Left forelimb (tissue), 1 donor: ENCODE results near the gene CASK.
"Not testable (repeated sequence)": the region's sequence is repeated elsewhere in the genome, so short reads cannot be mapped to it uniquely, and the experiment has no call there.

Experiments
- DNase-seq: peaks from one replicate; pipeline ENCODE4 v3.0.0-alpha.2; 2018; ENCODE audit warnings: low spot score

The CASK gene

DNA sequence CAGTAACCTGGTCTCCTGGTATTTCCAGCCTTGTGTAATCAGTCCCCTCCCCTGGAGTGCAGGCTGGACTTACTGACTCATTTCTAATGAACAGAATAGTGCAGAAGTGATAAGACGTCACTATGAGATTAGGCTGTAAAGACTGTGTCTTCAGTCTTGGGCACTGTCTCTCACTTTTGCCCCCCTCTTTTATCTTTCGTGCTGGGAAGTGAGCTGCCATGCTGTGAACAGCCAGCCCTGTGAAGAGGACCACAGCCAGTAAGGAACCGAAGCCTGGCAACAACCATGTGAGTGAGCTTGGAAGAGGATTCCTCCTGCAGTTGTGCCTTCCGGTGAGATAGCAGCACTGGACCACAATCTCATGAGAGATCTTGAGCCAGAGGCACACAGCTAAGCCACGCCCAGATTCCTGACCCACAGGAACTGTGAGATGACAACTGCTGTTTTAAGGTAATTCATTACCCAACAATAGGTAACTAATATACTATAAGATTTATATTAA, 302.1 kb downstream of the CASK start:
- no peak for DNase-seq

DNA sequence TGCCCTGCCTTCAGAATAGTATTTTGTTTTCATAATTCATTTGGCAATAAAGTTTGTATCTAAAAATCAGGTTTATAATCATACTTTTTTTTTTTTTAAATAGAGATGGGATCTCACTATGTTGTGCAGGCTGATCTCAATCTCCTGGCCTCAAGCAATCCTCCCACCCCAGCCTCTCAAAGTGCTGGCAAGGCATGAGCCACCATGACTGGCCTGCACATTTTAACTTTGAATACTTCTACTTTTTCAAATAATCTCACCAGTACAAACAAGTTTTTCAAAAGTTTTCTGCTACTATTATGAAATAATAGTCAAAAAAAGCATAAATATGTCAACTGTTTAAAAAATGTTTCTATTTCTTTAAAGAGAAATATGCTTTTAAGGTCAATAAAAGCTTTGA, 304.1 kb downstream of the CASK start:
- DNase-seq, result no peak

- no peak for DNase-seq
Observed at GRCh38 chrX:41616935-41617334, 306.4 kb downstream of the CASK start.

GRCh38 chrX:41616255-41616654, 307.1 kb downstream of the CASK start:
- DNase-seq, result no peak

GRCh38 chrX:41608244-41608643, 315.1 kb downstream of the CASK start:
- DNase-seq, result no peak

- no peak for DNase-seq
Observed at GRCh38 chrX:41607264-41607832, 316.0 kb downstream of the CASK start.

DNA sequence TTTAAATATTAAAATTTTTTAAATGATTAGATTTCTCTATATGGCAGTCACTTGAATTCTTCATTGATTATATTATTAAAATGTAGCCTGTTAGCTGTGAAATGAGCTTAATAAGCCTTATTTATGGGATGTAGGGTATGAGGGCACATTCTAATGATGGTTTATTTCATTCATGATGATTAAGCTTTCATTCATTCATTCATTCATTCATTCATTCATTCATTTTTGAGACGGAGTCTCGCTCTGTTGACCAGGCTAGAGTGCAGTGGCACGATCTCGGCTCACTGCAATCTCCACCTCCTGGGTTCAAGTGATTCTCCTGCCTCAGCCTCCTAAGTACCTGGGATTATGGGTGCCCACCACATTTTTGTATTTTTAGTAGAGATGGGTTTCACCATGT, 317.3 kb downstream of the CASK start:
- not testable (repeated sequence) for DNase-seq

GRCh38 chrX:41604766-41605543, 318.4 kb downstream of the CASK start:
- DNase-seq, result no peak

DNA sequence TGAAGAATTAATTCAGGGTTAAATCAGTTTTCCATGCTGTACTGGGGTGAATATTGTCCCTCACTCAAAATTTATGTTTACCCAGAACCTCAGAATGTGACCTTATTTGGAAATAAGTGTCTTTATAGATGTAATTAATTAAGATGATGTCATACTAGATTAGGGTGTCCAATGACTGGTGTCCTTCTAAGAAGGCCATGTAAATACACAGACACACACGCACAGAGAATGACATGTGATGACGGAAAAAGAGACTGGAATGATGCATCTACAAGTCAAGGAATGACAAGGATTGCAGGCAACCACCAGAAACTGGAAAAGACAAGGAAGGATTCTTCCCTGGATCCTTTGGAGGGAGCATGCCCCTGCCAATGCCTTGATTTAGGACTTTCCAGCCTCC, 319.2 kb downstream of the CASK start:
- no peak for DNase-seq

DNA sequence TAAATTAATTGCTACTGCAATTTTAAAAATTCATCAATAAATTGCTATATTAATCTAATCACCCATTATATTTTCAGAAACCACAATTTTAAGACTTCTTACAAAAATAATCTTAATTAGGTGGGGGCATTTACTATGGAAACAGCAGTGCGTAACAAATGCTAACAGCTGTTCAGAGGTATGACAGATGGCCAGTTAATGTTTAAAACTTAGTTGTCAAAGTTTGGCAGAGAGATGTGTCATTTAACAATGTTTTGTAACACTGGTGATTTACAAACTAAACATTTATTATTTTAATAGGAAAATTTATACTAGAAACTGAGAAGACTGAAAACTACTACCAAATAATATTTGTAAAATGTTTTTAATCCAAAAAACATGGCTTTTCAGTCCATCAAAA, 319.8 kb downstream of the CASK start:
- no peak for DNase-seq

DNA sequence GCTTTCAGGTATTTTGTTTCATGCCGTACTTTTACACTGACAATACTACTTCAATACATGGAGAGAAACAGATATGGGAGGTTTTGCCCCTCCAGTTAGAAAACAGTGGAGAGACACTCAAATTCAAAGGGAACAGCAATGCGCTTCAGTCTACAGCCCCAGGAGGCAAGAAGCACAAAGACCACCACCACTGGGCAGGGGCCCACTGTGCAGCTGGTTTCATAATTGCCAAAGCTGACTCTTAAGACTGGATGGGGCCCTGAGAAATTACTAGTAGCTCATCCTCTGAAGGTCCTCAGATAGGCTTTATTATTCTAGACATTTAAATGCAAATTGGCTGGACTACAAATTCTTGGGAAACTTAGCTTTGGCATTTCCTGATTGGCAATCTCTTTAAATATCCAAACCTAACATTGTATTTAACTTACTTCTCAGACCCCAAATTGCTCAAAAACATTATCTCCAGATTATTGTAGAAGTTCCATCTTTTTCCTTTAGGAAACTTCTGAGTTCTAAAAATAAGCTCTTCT, 320.5 kb downstream of the CASK start:
- DNase-seq, result no peak

- DNase-seq, result no peak
Observed at GRCh38 chrX:41600291-41600690, 323.1 kb downstream of the CASK start.

DNA sequence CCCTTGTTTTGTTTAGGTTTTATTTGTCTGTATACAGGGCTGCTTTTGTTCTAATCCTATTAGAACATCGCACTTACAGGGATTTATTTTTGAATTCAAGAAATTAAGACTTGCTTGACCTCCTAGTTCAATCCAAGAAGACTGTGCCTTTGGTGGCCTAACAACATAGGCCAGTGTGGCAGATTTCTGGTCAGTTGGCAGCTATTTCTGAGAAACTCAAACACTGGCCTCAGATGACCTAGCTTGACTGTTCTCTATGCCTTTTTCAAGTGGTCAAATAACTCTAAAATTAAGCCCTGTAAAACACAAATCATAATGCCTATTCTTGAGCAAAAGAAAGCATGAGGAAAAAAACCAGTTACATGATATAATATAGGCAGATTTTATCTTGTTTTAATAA, 323.8 kb downstream of the CASK start:
- DNase-seq, result no peak

DNA sequence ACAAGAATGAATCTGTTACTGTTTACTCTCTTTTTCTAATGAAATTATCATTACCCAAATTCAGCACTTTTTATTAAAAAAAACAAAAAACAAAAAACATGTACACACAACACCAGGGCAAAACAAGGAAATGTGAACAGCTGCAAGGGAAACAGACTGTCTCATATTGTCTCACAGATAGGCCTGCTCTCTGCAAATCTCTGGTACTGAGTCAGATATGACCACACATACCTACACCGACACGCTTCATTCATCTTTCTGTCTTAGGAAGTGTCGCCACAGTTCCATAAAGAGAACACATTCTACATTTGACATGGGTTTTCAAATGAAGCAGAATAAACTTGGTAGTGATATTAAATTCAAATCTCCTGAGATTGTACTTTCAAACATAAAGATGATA, 326.8 kb downstream of the CASK start:
- no peak for DNase-seq

DNA sequence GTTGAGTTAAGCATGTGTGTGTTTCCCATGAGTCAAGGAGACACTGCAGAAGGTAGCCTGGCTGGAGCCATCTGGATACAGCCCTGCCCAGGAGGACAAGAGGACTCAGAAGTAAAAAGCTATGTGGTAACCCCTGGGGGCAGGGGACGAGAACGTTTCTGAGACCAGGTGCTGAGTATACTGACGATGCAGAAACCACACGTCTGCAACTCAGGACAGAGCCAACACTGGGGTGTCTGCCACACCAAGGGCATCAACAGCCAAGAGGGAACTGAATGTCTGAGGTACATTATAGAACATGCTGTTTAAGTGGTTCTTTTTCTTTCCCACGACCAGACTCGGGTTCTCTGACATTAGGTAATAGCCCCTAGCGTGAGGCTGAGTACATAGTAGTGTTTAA, 328.7 kb downstream of the CASK start:
- no peak for DNase-seq

DNA sequence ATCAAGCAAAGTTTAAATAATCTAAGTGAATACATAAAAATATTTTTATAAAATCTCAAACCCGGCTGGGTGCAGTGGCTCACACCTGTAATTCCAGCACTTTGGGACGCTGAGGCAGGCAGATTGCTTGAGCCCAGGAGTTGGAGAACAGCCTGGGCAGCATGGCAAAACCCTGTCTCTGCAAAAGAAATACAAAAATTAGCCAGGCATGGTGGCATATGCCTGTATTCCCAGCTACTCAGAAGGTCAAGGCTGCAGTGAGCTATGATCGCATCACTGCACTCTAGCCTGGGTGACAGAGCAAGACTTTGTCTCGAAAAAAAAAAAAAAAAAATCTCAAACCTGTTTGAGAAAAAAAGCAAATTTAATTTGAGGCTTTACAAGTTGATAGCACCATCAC, 331.4 kb downstream of the CASK start:
- no peak for DNase-seq

DNA sequence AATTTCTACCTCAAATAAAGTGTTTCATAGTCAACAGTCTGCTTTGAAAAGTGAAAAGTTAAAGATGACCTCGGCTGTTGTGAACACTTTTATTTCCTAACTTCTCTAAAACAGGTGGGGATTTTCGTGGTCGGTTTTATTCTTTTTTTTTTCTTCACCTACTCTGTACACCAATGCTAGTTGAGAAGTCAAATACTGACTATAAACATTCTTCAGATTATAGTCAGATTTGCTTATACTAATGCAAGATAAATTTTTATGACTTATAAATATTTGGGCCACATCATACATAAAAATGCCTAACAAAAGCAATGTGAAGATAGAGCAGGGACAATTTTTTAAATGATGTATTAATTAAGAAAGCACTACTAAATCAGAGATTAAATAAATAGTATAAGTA, 332.7 kb downstream of the CASK start:
- no peak for DNase-seq

- DNase-seq, result no peak
Observed at GRCh38 chrX:41589634-41590270, 333.6 kb downstream of the CASK start.

- DNase-seq, result no peak
Observed at GRCh38 chrX:41588271-41588670, 335.1 kb downstream of the CASK start.

DNA sequence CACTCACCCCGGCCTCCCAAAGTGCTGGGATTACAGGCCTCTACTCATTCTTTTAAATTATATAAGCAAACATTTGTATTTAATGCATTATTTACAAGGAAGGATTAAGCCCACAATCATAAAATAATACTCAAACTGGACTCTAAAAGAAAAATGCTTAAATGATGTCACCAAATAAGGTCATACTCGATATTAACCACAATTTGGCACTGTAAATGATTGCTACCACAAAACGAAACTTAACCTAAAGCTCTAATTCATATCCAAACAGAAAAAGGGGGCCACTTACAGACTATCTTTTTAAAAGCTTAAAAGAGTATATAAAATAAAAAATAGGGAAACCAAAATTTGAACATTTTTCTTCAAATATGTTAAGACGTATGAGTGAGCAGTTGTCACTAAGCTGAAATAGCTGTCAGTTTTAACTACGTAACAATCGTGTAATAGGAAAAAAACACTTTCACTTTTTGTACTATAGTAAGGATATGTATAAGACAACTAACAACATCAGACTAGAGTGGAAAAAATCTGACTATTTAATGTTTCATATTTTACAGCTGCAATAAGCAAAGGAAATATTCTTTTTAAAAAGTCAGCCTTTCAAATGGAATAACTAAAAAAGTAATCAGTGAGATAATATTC, 342.8 kb downstream of the CASK start:
- DNase-seq, result no peak

DNA sequence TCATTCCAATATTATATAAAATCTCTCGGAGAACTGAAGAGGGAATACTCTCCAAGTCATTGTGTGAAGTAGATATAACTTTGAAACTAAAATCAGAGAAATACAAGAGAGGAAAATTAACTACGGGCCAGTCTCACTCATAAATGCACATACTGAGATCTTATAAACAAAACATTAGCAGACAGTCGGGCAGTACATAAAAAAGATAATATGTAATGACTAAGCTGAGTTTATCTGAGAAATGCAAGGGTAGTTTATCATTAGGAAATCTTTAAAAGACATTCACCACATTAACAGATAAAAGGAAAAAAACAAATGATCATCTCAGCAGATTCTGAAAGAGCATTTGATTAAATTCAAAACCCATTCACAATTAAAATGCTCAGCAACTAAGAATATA, 359.5 kb downstream of the CASK start:
- DNase-seq, result no peak

- DNase-seq, result no peak
Observed at GRCh38 chrX:41561045-41561444, 362.3 kb downstream of the CASK start.
